ENCODE results near the gene AAMDC.

The AAMDC gene

GRCh38 chr11:77820565-77821348 is at the start of gene AAMDC, which contains the start of gene RSF1:
Gene AAMDC, plus strand, starts transcription at chr11:77821144. Its CDS starts 21,353 bp downstream, at chr11:77842497.
Gene RSF1, minus strand, starts transcription at chr11:77820722. Its CDS starts 8 bp downstream, at chr11:77820714.
- peak; percentile 95 to 98 (median 98) for DNase-seq

- no peak for DNase-seq
Observed at GRCh38 chr11:77775936-77776335, 45.0 kb upstream of the AAMDC start.

GRCh38 chr11:77776455-77776854 is 44.5 kb upstream of the AAMDC start:
- DNase-seq: peak in 3 of 6 experiments; percentile 13 to 29 (median 14)

GRCh38 chr11:77778118-77778517 is 42.8 kb upstream of the AAMDC start:
- DNase-seq: no peak

GRCh38 chr11:77778549-77778948 is 42.4 kb upstream of the AAMDC start:
- no peak for DNase-seq

GRCh38 chr11:77779935-77780334 is 41.0 kb upstream of the AAMDC start:
- DNase-seq: no peak

- no peak for DNase-seq
Observed at GRCh38 chr11:77783025-77783424, 37.9 kb upstream of the AAMDC start.

- no peak for DNase-seq
Observed at GRCh38 chr11:77784572-77784971, 36.4 kb upstream of the AAMDC start.

- no peak for DNase-seq
Observed at GRCh38 chr11:77789061-77789730, 31.7 kb upstream of the AAMDC start.

GRCh38 chr11:77789731-77790476 is 31.0 kb upstream of the AAMDC start:
- no peak for DNase-seq

GRCh38 chr11:77791301-77791700 is 29.6 kb upstream of the AAMDC start:
- no peak for DNase-seq

- no peak for DNase-seq
Observed at GRCh38 chr11:77793972-77794371, 27.0 kb upstream of the AAMDC start.

GRCh38 chr11:77799338-77799737 is 21.6 kb upstream of the AAMDC start:
- DNase-seq: no peak

GRCh38 chr11:77800449-77800848 is 20.5 kb upstream of the AAMDC start:
- no peak for DNase-seq

GRCh38 chr11:77801477-77801876 is 19.5 kb upstream of the AAMDC start:
- no peak for DNase-seq

GRCh38 chr11:77806415-77806814 is 14.5 kb upstream of the AAMDC start:
- DNase-seq: no peak

GRCh38 chr11:77806993-77807392 is 14.0 kb upstream of the AAMDC start:
- DNase-seq: no peak

- no peak for DNase-seq
Observed at GRCh38 chr11:77813256-77813655, 7.7 kb upstream of the AAMDC start.

- no peak for DNase-seq
Observed at GRCh38 chr11:77814848-77815247, 6.1 kb upstream of the AAMDC start.

GRCh38 chr11:77815459-77815858 is 5.5 kb upstream of the AAMDC start:
- no peak for DNase-seq

GRCh38 chr11:77819411-77819920 is 1.5 kb upstream of the AAMDC start:
- DNase-seq: peak; percentile 70 to 84 (median 80)

GRCh38 chr11:77819921-77820564 is 901 bp upstream of the AAMDC start:
- peak in 5 of 6 experiments; percentile 21 to 61 (median 54) for DNase-seq
